Urinary bladder (tissue), 4 donors: Measurements from ENCODE around the gene HILPDA. TPM values are rescaled to one million over a fixed set of nuclear protein-coding genes. Genes with fewer than 3 reads are reported as not detected.
"Not testable (repeated sequence)": the region's sequence is repeated elsewhere in the genome, so short reads cannot be mapped to it uniquely, and the experiment has no call there.

Source experiments
- DNase-seq: peaks from one replicate; pipeline ENCODE4 v3.0.0-alpha.2; 2015; ENCODE audit errors: extremely low spot score
- H3K27ac ChIP-seq: one replicate; pipeline ENCODE4 v1.5.1; 2013; ENCODE audit warnings: low read depth, mild to moderate bottlenecking, moderate library complexity
- H3K36me3 ChIP-seq: one replicate; pipeline ENCODE4 v1.6.1; 2013; ENCODE audit warnings: mild to moderate bottlenecking, moderate library complexity; ENCODE audit not compliant: insufficient read depth
- H3K4me1 ChIP-seq: one replicate; pipeline ENCODE4 v1.6.1; 2013; ENCODE audit warnings: mild to moderate bottlenecking, moderate library complexity; ENCODE audit not compliant: insufficient read depth
- H3K4me3 ChIP-seq: one replicate; pipeline ENCODE4 v1.5.1; 2013; ENCODE audit warnings: low read depth, low read length
- WGBS: extraction: QIAGEN DNeasy Blood & Tissue Kit; methylation state at CpG from one replicate; pipeline ENCODE4 v1.1.7; 2013; 5-methylcytosine and 5-hydroxymethylcytosine counted together
- polyA plus RNA-seq: library from polyadenylated mRNA; stranded (reverse); fragments of 200-250 nt; gene quantifications from one replicate; pipeline ENCODE4 v1.2.3, GENCODE V29; 2013
- total RNA-seq: library from RNA; depleted of rRNA; stranded (reverse); fragments of >200 nt; gene quantifications from one replicate; pipeline ENCODE4 v1.2.3, GENCODE V29; 2014
- donor health status: healthy with polysubstance abuse.
- donor health status: healthy.

HILPDA gene
- total and polyA plus RNA-seq, 2 donors = 12.4 to 31.8 TPM

- Histone ChIP-seq H3K27ac (no peak overlapping the region), H3K36me3 (no peaks in the 10 kb centered on the region), H3K4me3 (no peak overlapping the region), H3K4me1 (no peaks in the 10 kb centered on the region)
- WGBS = 76% methylated on average over 5 of the region's 5 CpGs
- DNase-seq = no peak
These were observed 6.8 kb downstream of the HILPDA start for GRCh38 chr7:128462460-128462859.

GRCh38 chr7:128463345-128463744, 7.7 kb downstream of the HILPDA start:
- not testable (repeated sequence) for H3K4me1 ChIP-seq, H3K4me3 ChIP-seq, DNase-seq, H3K27ac ChIP-seq, H3K36me3 ChIP-seq
- WGBS = 93% methylated on average over 30 of the region's 30 CpGs

GRCh38 chr7:128463933-128464332, 8.3 kb downstream of the HILPDA start:
- H3K36me3 ChIP-seq, H3K27ac ChIP-seq, H3K4me1 ChIP-seq, H3K4me3 ChIP-seq, DNase-seq: not testable (repeated sequence)
- WGBS = 78% methylated on average over 7 of the region's 8 CpGs

GRCh38 chr7:128466871-128467270, 11.2 kb downstream of the HILPDA start:
- H3K36me3 ChIP-seq, DNase-seq, H3K4me1 ChIP-seq, H3K27ac ChIP-seq, H3K4me3 ChIP-seq: not testable (repeated sequence)

GRCh38 chr7:128476402-128477335, 21.0 kb downstream of the HILPDA start, which contains the start of gene METTL2B:
TSS of gene METTL2B (plus strand) at chr7:128476748. CDS start at chr7:128476766, 18 bp downstream.
- peak within 1 kb of the TSS; percentile 57 for H3K4me3 ChIP-seq
- DNase-seq = peak; percentile 88
- H3K36me3 ChIP-seq, H3K4me1 ChIP-seq: not testable (repeated sequence)
- H3K27ac ChIP-seq = peak within 1 kb of the TSS; percentile 66
- WGBS = under 1% methylated on average over 62 of the region's 62 CpGs

GRCh38 chr7:128477336-128477690, 21.6 kb downstream of the HILPDA start:
- peak overlapping the region; percentile 57 for H3K4me3 ChIP-seq
- 5% methylated on average over 4 of the region's 4 CpGs for WGBS
- H3K4me1 ChIP-seq, H3K27ac ChIP-seq, DNase-seq, H3K36me3 ChIP-seq: not testable (repeated sequence)

- not testable (repeated sequence) for H3K36me3 ChIP-seq, H3K27ac ChIP-seq, H3K4me1 ChIP-seq, DNase-seq, H3K4me3 ChIP-seq
- 94% methylated on average over 4 of the region's 4 CpGs for WGBS
These were observed 23.4 kb downstream of the HILPDA start for GRCh38 chr7:128479082-128479481.

GRCh38 chr7:128488134-128488533, 32.5 kb downstream of the HILPDA start:
- not testable (repeated sequence) for H3K36me3 ChIP-seq, DNase-seq, H3K4me3 ChIP-seq, H3K27ac ChIP-seq, H3K4me1 ChIP-seq
- 83% methylated on average over 6 of the region's 6 CpGs for whole genome bisulfite sequencing

GRCh38 chr7:128497405-128497804, 41.7 kb downstream of the HILPDA start:
- Histone ChIP-seq H3K36me3 (peaks cover 2% of the 10 kb centered on the region), H3K4me3 (no peak overlapping the region), H3K4me1 (no peaks in the 10 kb centered on the region), H3K27ac (no peak overlapping the region)
- WGBS = 92% methylated on average over 9 of the region's 9 CpGs
- no peak for DNase-seq

- H3K27ac ChIP-seq, H3K36me3 ChIP-seq, H3K4me3 ChIP-seq, DNase-seq, H3K4me1 ChIP-seq: not testable (repeated sequence)
- 98% methylated on average over 2 of the region's 2 CpGs for WGBS
These were observed 49.7 kb downstream of the HILPDA start for GRCh38 chr7:128505416-128505815.

- not testable (repeated sequence) for DNase-seq, H3K27ac ChIP-seq, H3K4me3 ChIP-seq, H3K4me1 ChIP-seq, H3K36me3 ChIP-seq
- 91% methylated on average over 3 of the region's 3 CpGs for WGBS
These were observed 51.1 kb downstream of the HILPDA start for GRCh38 chr7:128506819-128507218.

- not testable (repeated sequence) for H3K27ac ChIP-seq, DNase-seq
These were observed 51.8 kb downstream of the HILPDA start for GRCh38 chr7:128507321-128507993.

More at GRCh38 chr7:128507321-128507993, 51.8 kb downstream of the HILPDA start:
- H3K4me1 ChIP-seq, H3K4me3 ChIP-seq, H3K36me3 ChIP-seq: not testable (repeated sequence)
- WGBS = 88% methylated on average over 5 of the region's 5 CpGs
